SK-N-SH (cell line): Measurements from ENCODE around the gene TTC23L. TPM values are rescaled to one million over a fixed set of nuclear protein-coding genes. Genes with fewer than 3 reads are reported as not detected.

Experiments
- CTCF ChIA-PET: fragments of 300-600, 350-600 bp; formaldehyde crosslinking; extraction: SDS; loops from one replicate; lab custom pipeline; 2021; lab: Yijun Ruan, JAX
- POLR2A ChIA-PET: fragments of 350-600 bp; sonication (Branson Sonifier 250); formaldehyde crosslinking; extraction: SDS; loops from one replicate; lab custom pipeline; 2020; ENCODE audit warnings: antibody characterized with exemption, inconsistent platforms; lab: Yijun Ruan, JAX
- DNase-seq: peaks from one replicate; pipeline ENCODE4 v3.0.0; 2012
- H2AFZ ChIP-seq: fragments of 200-600 bp; sonication (generic); 2 replicates; pipeline ENCODE4 v1.8.1; 2016; ENCODE audit warnings: antibody characterized with exemption, mild to moderate bottlenecking, low read depth
- H3F3A ChIP-seq: fragments of 200-600 bp; sonication (generic); replicated peaks from 2 replicates; pipeline ENCODE3; 2016; ENCODE audit warnings: antibody characterized with exemption, mild to moderate bottlenecking; ENCODE audit not compliant: insufficient read depth
- H3K27ac ChIP-seq, 2 experiments: fragments of 200-500 bp in 1 of 2; fragments of 200-600 bp in 1 of 2; sonication (Bioruptor generic) in 1 of 2; sonication (generic), shearing (Covaris generic) in 1 of 2; 2 replicates each; pipeline versions ENCODE4 v1.5.1 to v1.6.1; 2014 to 2016; ENCODE audit warnings: low read depth in 2 of 2, inconsistent platforms in 1 of 2, low read length in 1 of 2, mild to moderate bottlenecking in 1 of 2, mixed read lengths in 1 of 2
- H3K27me3 ChIP-seq: fragments of 200-600 bp; sonication (generic), shearing (Covaris generic); 2 replicates; pipeline ENCODE4 v1.6.1; 2016; ENCODE audit warnings: mixed run types; ENCODE audit not compliant: insufficient read depth
- H3K36me3 ChIP-seq, 2 experiments: fragments of 200-500 bp in 1 of 2; fragments of 200-600 bp in 1 of 2; sonication (Bioruptor generic) in 1 of 2; sonication (generic) in 1 of 2; replicated peaks in 1 of 2; 2 replicates each; pipeline versions ENCODE3 to v1.5.1; 2014 to 2016; ENCODE audit warnings: low read length in 1 of 2, mild to moderate bottlenecking in 1 of 2; ENCODE audit not compliant: insufficient read depth in 2 of 2, control insufficient read depth in 1 of 2
- H3K4me1 ChIP-seq, 2 experiments: fragments of 200-500 bp in 1 of 2; fragments of 200-600 bp in 1 of 2; sonication (Bioruptor generic) in 1 of 2; sonication (generic), shearing (Covaris generic) in 1 of 2; 2 replicates each; pipeline versions ENCODE4 v1.5.1 to v1.6.1; 2014 to 2016; ENCODE audit warnings: low read depth in 1 of 2, low read length in 1 of 2, mixed run types in 1 of 2; ENCODE audit not compliant: insufficient read depth in 2 of 2, control insufficient read depth in 1 of 2
- H3K4me2 ChIP-seq: fragments of 200-600 bp; sonication (generic), shearing (Covaris generic); 2 replicates; pipeline ENCODE4 v1.6.1; 2017; ENCODE audit warnings: mixed run types
- H3K4me3 ChIP-seq, 2 experiments: fragments of 200-500 bp in 1 of 2; fragments of 200-600 bp in 1 of 2; sonication (Bioruptor generic) in 1 of 2; sonication (generic), shearing (Covaris generic) in 1 of 2; 2 replicates each; pipeline versions ENCODE4 v1.5.1 to v1.8.1; 2014 to 2016; ENCODE audit warnings: low read depth in 2 of 2, inconsistent platforms in 1 of 2, low read length in 1 of 2, mild to moderate bottlenecking in 1 of 2, mixed read lengths in 1 of 2, moderate library complexity in 1 of 2
- H3K79me2 ChIP-seq: fragments of 200-600 bp; sonication (generic); 2 replicates; pipeline ENCODE4 v1.8.1; 2017; ENCODE audit warnings: mild to moderate bottlenecking; ENCODE audit not compliant: insufficient read depth
- H3K9ac ChIP-seq: fragments of 200-600 bp; sonication (generic); 2 replicates; pipeline ENCODE4 v1.6.1; 2017; ENCODE audit warnings: mixed run types
- H3K9me2 ChIP-seq: fragments of 200-600 bp; sonication (generic); 2 replicates; pipeline ENCODE4 v1.6.1; 2017; ENCODE audit warnings: mixed run types
- H3K9me3 ChIP-seq: fragments of 200-600 bp; sonication (generic); 2 replicates; pipeline ENCODE4 v1.6.1; 2017; ENCODE audit warnings: mixed run types, mild to moderate bottlenecking, moderate library complexity
- H4K20me1 ChIP-seq: fragments of 200-600 bp; sonication (generic); 2 replicates; pipeline ENCODE4 v1.6.1; 2017; ENCODE audit warnings: mild to moderate bottlenecking, mixed run types; ENCODE audit not compliant: insufficient read depth
- FOSL2 ChIP-seq: IDR thresholded peaks from 2 replicates; pipeline ENCODE4 v1.4.0; 2012; ENCODE audit warnings: low read depth, mild to moderate bottlenecking, moderate library complexity, borderline replicate concordance
- GABPA ChIP-seq: IDR thresholded peaks from 2 replicates; pipeline ENCODE4 v1.4.0; 2012; ENCODE audit warnings: low read depth, mild to moderate bottlenecking
- GATA2 ChIP-seq: sonication (generic); formaldehyde crosslinking; IDR thresholded peaks from 2 replicates; pipeline ENCODE4 v1.5.0; 2020; ENCODE audit warnings: mild to moderate bottlenecking, missing genetic modification reagents
- JUND ChIP-seq: IDR thresholded peaks from 2 replicates; pipeline ENCODE4 v1.4.0; 2012
- POLR2AphosphoS5 ChIP-seq: IDR thresholded peaks from 2 replicates; pipeline ENCODE4 v1.6.1; 2012; ENCODE audit warnings: low read depth, low read length
- RCOR1 ChIP-seq: fragments of 150-350 bp; IDR thresholded peaks from 2 replicates; pipeline ENCODE4 v1.6.1; 2017; ENCODE audit warnings: antibody characterized with exemption, low read length
- REST ChIP-seq: IDR thresholded peaks from 2 replicates; pipeline ENCODE4 v1.6.1; 2012; ENCODE audit warnings: mild to moderate bottlenecking, low read depth, low read length, moderate library complexity
- RFX5 ChIP-seq: IDR thresholded peaks from 2 replicates; pipeline ENCODE4 v1.6.1; 2012; ENCODE audit warnings: mild to moderate bottlenecking, improper control_type of control experiment, low read length
- TCF12 ChIP-seq: IDR thresholded peaks from 2 replicates; pipeline ENCODE4 v1.4.0; 2012
- TEAD4 ChIP-seq: IDR thresholded peaks from 2 replicates; pipeline ENCODE4 v1.4.0; 2012; ENCODE audit warnings: mild to moderate bottlenecking, borderline replicate concordance; ENCODE audit not compliant: insufficient read depth
- YY1 ChIP-seq: IDR thresholded peaks from 2 replicates; pipeline ENCODE4 v1.4.0; 2012; ENCODE audit warnings: low read depth, mild to moderate bottlenecking
- WGBS: methylation state at CpG from one replicate; pipeline ENCODE4 v1.1.6; 2017; ENCODE audit warnings: low lambda C conversion rate; 5-methylcytosine and 5-hydroxymethylcytosine counted together
- polyA plus RNA-seq, 3 experiments: library from polyadenylated mRNA; depleted of rRNA; stranded (reverse); fragments of >200 nt; gene quantifications; 2 replicates each; pipeline ENCODE4 v1.2.3, GENCODE V29; 2012

Gene TTC23L
- polyA plus RNA-seq, 1 of the 3 experiments (the other 2 are of a cell fraction), result 0.49 TPM

- TF ChIP-seq REST, result no peak
- TF ChIP-seq TCF12, result no peak
- TF ChIP-seq RCOR1, result no peak
- TF ChIP-seq POLR2AphosphoS5, result no peak
Measured at GRCh38 chr5:34894716-34895115, 55.8 kb downstream of the TTC23L start (continued).

GRCh38 chr5:34895641-34896419 lies 56.9 kb downstream of the TTC23L start:
- H4K20me1 ChIP-seq, result no peaks in the 10 kb centered on the region
- POLR2A ChIA-PET, result no interaction called here
- no peaks in the 10 kb centered on the region for H3K9me3 ChIP-seq
- H3K4me1 ChIP-seq, result peaks cover 0 to 11% of the 10 kb centered on the region in 2 experiments; a peak in 3 of 4 replicates
- H3K9ac ChIP-seq, result no peak overlapping the region
- no peak overlapping the region for H2AFZ ChIP-seq
- no peaks in the 10 kb centered on the region for H3K9me2 ChIP-seq
- no peak overlapping the region for H3K4me3 ChIP-seq
- no peak for DNase-seq
- H3K36me3 ChIP-seq, result no peaks in the 10 kb centered on the region
- H3F3A ChIP-seq, result peaks cover 11% of the 10 kb centered on the region
- no peak overlapping the region for H3K4me2 ChIP-seq
- H3K79me2 ChIP-seq, result no peaks in the 10 kb centered on the region
- 36% methylated on average over 1 of the region's 2 CpGs for WGBS
- CTCF ChIA-PET, result interaction anchor here (0.9 to 4.4 kb wide), 4 partner anchors 369 to 410 kb away, joined by 3 to 40 read pairs (median 6); no protein-coding TSS in a partner anchor
- H3K27ac ChIP-seq, result no peak overlapping the region
- no peak for TF ChIP-seq JUND
- no peak for TF ChIP-seq TEAD4
- no peak for TF ChIP-seq GATA2 (CRISPR knock-in tag)
- TF ChIP-seq REST, result no peak
- TF ChIP-seq GABPA, result no peak
- no peak for TF ChIP-seq FOSL2
- no peak for TF ChIP-seq RFX5
- TF ChIP-seq YY1, result no peak
- H3K27me3 ChIP-seq, result no peaks in the 10 kb centered on the region
